KMS-11 (cell line): ENCODE results near the gene SETBP1.

Experiments used
- H2AFZ ChIP-seq: fragments of 200-600 bp; sonication (generic); 2 replicates; pipeline ENCODE4 v1.6.1; 2016; ENCODE audit warnings: antibody characterized with exemption, mixed run types, low read depth
- H3K27ac ChIP-seq: fragments of 200-600 bp; sonication (generic); 2 replicates; pipeline ENCODE4 v1.6.1; 2016; ENCODE audit warnings: mild to moderate bottlenecking, mixed run types
- H3K27me3 ChIP-seq: fragments of 200-600 bp; sonication (generic); 2 replicates; pipeline ENCODE4 v1.6.1; 2017; ENCODE audit warnings: mild to moderate bottlenecking, low read depth, mixed run types, moderate library complexity; ENCODE audit not compliant: insufficient read depth
- H3K36me3 ChIP-seq: fragments of 200-600 bp; sonication (generic); 2 replicates; pipeline ENCODE4 v1.6.1; 2017; ENCODE audit warnings: mild to moderate bottlenecking, mixed run types; ENCODE audit not compliant: insufficient read depth
- H3K4me1 ChIP-seq: fragments of 200-600 bp; sonication (generic); 2 replicates; pipeline ENCODE4 v1.6.1; 2016; ENCODE audit warnings: mild to moderate bottlenecking, low read depth, mixed run types; ENCODE audit not compliant: poor library complexity, severe bottlenecking
- H3K4me2 ChIP-seq: fragments of 200-600 bp; sonication (generic); 2 replicates; pipeline ENCODE4 v1.7.0; 2016; ENCODE audit warnings: mild to moderate bottlenecking, mixed run types
- H3K4me3 ChIP-seq: fragments of 200-600 bp; sonication (generic); IDR thresholded peaks from 2 replicates; pipeline ENCODE4 v1.6.1; 2017; ENCODE audit warnings: low read depth, low read length, mixed read lengths; ENCODE audit not compliant: insufficient read depth
- H3K79me2 ChIP-seq: fragments of 200-600 bp; sonication (generic); 2 replicates; pipeline ENCODE4 v1.6.1; 2016; ENCODE audit warnings: low read depth, mixed run types; ENCODE audit not compliant: insufficient read depth
- H3K9ac ChIP-seq: fragments of 200-600 bp; sonication (generic); 2 replicates; pipeline ENCODE4 v1.6.1; 2016; ENCODE audit warnings: mild to moderate bottlenecking, mixed run types
- H4K20me1 ChIP-seq: fragments of 200-600 bp; sonication (generic); 2 replicates; pipeline ENCODE4 v1.6.1; 2016; ENCODE audit warnings: mild to moderate bottlenecking, mixed run types; ENCODE audit not compliant: insufficient read depth
- TF ChIP-seq, protein P1 (sequence below): fragments of 200-600 bp; sonication (generic); conservative IDR thresholded peaks from 2 replicates; pipeline ENCODE4 v1.6.1; 2017; ENCODE audit warnings: low read depth, mild to moderate bottlenecking, antibody characterized with exemption, low read length, moderate library complexity, mixed read lengths

Gene SETBP1

DNA sequence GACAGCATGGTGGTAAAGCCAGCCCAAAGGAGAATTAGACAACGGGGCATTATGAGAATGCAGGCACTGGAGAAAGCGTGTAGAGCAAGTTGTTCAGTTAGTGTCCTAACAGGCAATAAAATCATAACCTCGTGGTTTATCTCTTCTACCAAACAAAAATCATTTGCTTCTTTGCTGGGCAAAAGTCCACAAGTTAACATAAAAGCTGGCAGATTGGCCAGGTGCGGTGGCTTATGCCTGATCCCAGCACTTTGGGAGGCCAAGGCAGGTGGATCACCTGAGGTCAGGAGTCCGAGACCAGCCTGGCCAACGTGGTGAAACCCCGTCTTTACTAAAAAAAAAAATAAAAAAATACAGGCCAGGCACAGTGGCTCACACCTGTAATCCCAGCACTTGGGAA lies 364.1 kb downstream of the SETBP1 start:
- TF ChIP-seq, protein P1, sequence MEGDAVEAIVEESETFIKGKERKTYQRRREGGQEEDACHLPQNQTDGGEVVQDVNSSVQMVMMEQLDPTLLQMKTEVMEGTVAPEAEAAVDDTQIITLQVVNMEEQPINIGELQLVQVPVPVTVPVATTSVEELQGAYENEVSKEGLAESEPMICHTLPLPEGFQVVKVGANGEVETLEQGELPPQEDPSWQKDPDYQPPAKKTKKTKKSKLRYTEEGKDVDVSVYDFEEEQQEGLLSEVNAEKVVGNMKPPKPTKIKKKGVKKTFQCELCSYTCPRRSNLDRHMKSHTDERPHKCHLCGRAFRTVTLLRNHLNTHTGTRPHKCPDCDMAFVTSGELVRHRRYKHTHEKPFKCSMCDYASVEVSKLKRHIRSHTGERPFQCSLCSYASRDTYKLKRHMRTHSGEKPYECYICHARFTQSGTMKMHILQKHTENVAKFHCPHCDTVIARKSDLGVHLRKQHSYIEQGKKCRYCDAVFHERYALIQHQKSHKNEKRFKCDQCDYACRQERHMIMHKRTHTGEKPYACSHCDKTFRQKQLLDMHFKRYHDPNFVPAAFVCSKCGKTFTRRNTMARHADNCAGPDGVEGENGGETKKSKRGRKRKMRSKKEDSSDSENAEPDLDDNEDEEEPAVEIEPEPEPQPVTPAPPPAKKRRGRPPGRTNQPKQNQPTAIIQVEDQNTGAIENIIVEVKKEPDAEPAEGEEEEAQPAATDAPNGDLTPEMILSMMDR: no peak
- H2AFZ ChIP-seq: no peak overlapping the region

DNA sequence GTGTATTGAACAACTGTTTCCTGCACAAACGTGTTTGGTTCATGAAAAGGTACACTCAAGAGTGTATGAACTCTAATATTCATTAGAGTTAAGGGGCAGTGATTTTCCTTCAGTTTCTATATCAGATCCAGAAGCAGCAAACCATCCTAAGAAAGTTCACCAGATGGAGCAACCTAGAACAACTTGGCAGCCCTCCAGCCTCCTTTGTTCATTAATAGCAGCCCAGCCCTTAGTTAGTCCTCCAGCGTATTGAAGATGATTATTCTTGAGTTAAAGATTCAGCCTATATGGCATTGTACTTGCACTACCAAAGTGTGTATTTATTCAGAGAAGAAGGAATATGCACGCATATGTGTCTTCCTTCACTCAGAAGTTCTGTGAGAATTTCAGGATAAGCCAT lies 365.5 kb downstream of the SETBP1 start:
- Histone ChIP-seq H3K4me3 (no peak overlapping the region), H3K9ac (no peak overlapping the region), H3K79me2 (no peaks in the 10 kb centered on the region), H3K4me2 (no peak overlapping the region), H4K20me1 (no peaks in the 10 kb centered on the region), H3K27me3 (no peaks in the 10 kb centered on the region), H2AFZ (no peak overlapping the region), H3K4me1 (no peaks in the 10 kb centered on the region), H3K27ac (no peak overlapping the region), H3K36me3 (no peaks in the 10 kb centered on the region)
- TF ChIP-seq, protein P1: no peak

More for the DNA sequence above, 364.1 kb downstream of the SETBP1 start:
- no peak overlapping the region for H3K4me2 ChIP-seq
- no peaks in the 10 kb centered on the region for H3K79me2 ChIP-seq
- H3K27me3 ChIP-seq: no peaks in the 10 kb centered on the region
- no peak overlapping the region for H3K27ac ChIP-seq
- no peaks in the 10 kb centered on the region for H3K36me3 ChIP-seq
- H3K4me1 ChIP-seq: no peaks in the 10 kb centered on the region
- H4K20me1 ChIP-seq: no peaks in the 10 kb centered on the region
- H3K4me3 ChIP-seq: no peak overlapping the region
- H3K9ac ChIP-seq: no peak overlapping the region

DNA sequence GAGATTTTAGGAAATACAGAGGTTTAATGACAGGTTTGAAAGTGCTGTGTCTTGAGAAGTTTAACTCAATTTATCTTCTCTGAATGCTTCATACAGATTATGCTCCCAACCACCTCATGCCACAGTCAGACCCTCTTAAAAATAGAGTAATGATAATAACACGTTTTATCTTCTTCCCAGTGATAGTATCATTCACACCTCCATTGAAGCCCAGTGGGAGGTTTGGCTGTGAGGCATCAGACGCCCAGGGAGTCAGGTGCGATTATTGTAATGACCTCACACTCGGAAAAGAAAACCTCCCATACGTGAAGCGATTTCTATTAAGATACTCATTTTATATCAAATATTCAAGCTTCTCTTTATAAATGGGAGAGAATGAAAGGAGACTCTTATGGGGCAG lies 366.3 kb downstream of the SETBP1 start:
- TF ChIP-seq, protein P1: no peak
- H3K27ac ChIP-seq: no peak overlapping the region
- no peaks in the 10 kb centered on the region for H4K20me1 ChIP-seq
- H3K36me3 ChIP-seq: no peaks in the 10 kb centered on the region
- no peak overlapping the region for H2AFZ ChIP-seq
- no peaks in the 10 kb centered on the region for H3K4me1 ChIP-seq
- no peak overlapping the region for H3K9ac ChIP-seq
- H3K4me2 ChIP-seq: no peak overlapping the region
- no peaks in the 10 kb centered on the region for H3K27me3 ChIP-seq
- no peak overlapping the region for H3K4me3 ChIP-seq
- H3K79me2 ChIP-seq: no peaks in the 10 kb centered on the region

DNA sequence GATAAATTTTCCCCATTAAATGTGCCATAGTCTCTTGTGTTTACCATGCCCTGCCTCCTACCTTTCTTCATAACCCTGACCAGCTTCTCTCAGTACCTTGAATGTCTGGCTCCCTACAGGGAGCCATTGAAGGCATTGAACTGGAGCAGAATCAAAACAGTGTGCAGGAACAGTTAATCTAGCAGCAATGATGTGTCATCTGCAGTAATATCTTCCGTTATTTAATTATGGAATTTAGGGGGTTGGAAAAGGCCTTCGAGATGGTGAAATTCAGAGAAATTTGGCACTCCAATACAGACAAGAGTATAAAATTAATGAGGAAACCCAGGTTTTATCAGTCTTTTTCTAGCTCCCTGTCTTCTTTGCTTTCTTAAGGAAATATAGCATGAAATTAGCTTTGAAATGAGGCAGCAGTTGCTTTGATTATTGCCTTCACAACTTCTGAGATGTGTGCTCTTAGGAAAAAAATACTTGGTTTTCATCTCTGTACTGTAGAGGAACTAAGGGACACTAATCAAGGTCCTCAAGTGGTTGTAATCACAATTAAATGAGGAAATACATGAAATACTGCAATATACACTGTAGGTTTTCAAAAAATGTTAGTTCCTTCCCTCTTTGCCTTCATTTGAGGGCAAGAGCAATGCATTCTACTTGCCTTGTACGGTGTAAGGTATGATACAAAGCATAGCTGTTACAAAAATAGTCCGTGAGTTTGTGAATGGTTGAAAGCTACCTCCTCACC lies 369.1 kb downstream of the SETBP1 start:
- TF ChIP-seq, protein P1: no peak

More for the DNA sequence above, 369.1 kb downstream of the SETBP1 start:
- Histone ChIP-seq H3K9ac (no peak overlapping the region), H4K20me1 (no peaks in the 10 kb centered on the region), H3K27me3 (no peaks in the 10 kb centered on the region), H3K4me2 (no peak overlapping the region), H3K79me2 (no peaks in the 10 kb centered on the region), H3K4me1 (no peaks in the 10 kb centered on the region), H3K27ac (no peak overlapping the region), H3K36me3 (no peaks in the 10 kb centered on the region), H2AFZ (no peak overlapping the region), H3K4me3 (no peak overlapping the region)
